DMS79 treated with DMSO at 0.1 percent for 48 hours (cell line): Measurements from ENCODE around the gene BLOC1S1.

Experiments used
- DNase-seq: peaks from one replicate; lab custom pipeline; 2025; lab: John Stamatoyannopoulos, UW

The BLOC1S1 gene

GRCh38 chr12:55715833-55716581 lies at the start of gene BLOC1S1:
Gene BLOC1S1, plus strand, starts transcription at chr12:55716046. Its CDS starts 6 bp downstream, at chr12:55716052.
- DNase-seq, result peak; percentile 69

GRCh38 chr12:55666508-55666907 lies 49.3 kb upstream of the BLOC1S1 start:
- no peak for DNase-seq

- DNase-seq, result no peak
These were observed 45.6 kb upstream of the BLOC1S1 start for GRCh38 chr12:55670276-55670675.

GRCh38 chr12:55671746-55672145 lies 44.1 kb upstream of the BLOC1S1 start:
- no peak for DNase-seq

- no peak for DNase-seq
These were observed 42.2 kb upstream of the BLOC1S1 start for GRCh38 chr12:55673638-55674037.

- no peak for DNase-seq
These were observed 40.2 kb upstream of the BLOC1S1 start for GRCh38 chr12:55675666-55676065.

- no peak for DNase-seq
These were observed 39.1 kb upstream of the BLOC1S1 start for GRCh38 chr12:55676707-55677106.

GRCh38 chr12:55679691-55680090 lies 36.2 kb upstream of the BLOC1S1 start:
- no peak for DNase-seq

GRCh38 chr12:55681142-55682077 lies 34.4 kb upstream of the BLOC1S1 start:
- DNase-seq, result peak; percentile 19

- DNase-seq, result no peak
These were observed 33.6 kb upstream of the BLOC1S1 start for GRCh38 chr12:55682087-55682796.

- no peak for DNase-seq
These were observed 32.2 kb upstream of the BLOC1S1 start for GRCh38 chr12:55683676-55684075.

- no peak for DNase-seq
These were observed 31.0 kb upstream of the BLOC1S1 start for GRCh38 chr12:55684761-55685370.

GRCh38 chr12:55685671-55686070 lies 30.2 kb upstream of the BLOC1S1 start:
- no peak for DNase-seq

- DNase-seq, result no peak
These were observed 29.4 kb upstream of the BLOC1S1 start for GRCh38 chr12:55686366-55687010.

GRCh38 chr12:55687746-55688145 lies 28.1 kb upstream of the BLOC1S1 start:
- DNase-seq, result no peak

GRCh38 chr12:55688716-55689655 lies 26.9 kb upstream of the BLOC1S1 start:
- DNase-seq, result no peak

GRCh38 chr12:55692631-55693322 lies 23.1 kb upstream of the BLOC1S1 start:
- DNase-seq, result no peak

GRCh38 chr12:55693323-55694187 lies 22.3 kb upstream of the BLOC1S1 start:
- DNase-seq, result no peak

- no peak for DNase-seq
These were observed 21.7 kb upstream of the BLOC1S1 start for GRCh38 chr12:55694188-55694515.
